OCI-LY1 (cell line): ENCODE results near the gene LAPTM5.

ENCODE experiments used
- H2AFZ ChIP-seq: fragments of 200-600 bp; sonication (generic), shearing (Covaris generic); 2 replicates; pipeline ENCODE4 v1.6.0; 2014; ENCODE audit warnings: antibody characterized with exemption, mild to moderate bottlenecking, low read length
- H3F3A ChIP-seq: fragments of 200-600 bp; sonication (generic), shearing (Covaris generic); 2 replicates; pipeline ENCODE4 v1.6.0; 2014; ENCODE audit warnings: mild to moderate bottlenecking, antibody characterized with exemption, low read length, moderate library complexity; ENCODE audit not compliant: insufficient read depth
- H3K27ac ChIP-seq: fragments of 200-600 bp; sonication (generic); 2 replicates; pipeline ENCODE4 v1.5.1; 2014; ENCODE audit warnings: low read length, mixed run types, mild to moderate bottlenecking, low read depth; ENCODE audit not compliant: poor library complexity, severe bottlenecking
- H3K27me3 ChIP-seq: fragments of 200-600 bp; sonication (generic); 2 replicates; pipeline ENCODE4 v1.6.0; 2014; ENCODE audit warnings: antibody characterized with exemption, mild to moderate bottlenecking, low read length, moderate library complexity; ENCODE audit not compliant: insufficient read depth
- H3K36me3 ChIP-seq: fragments of 200-600 bp; sonication (generic); 2 replicates; pipeline ENCODE4 v1.6.1; 2014; ENCODE audit warnings: mild to moderate bottlenecking, antibody characterized with exemption, low read length, moderate library complexity, mixed read lengths; ENCODE audit not compliant: insufficient read depth
- H3K4me1 ChIP-seq: fragments of 200-600 bp; sonication (generic); 2 replicates; pipeline ENCODE4 v1.5.1; 2014; ENCODE audit warnings: mild to moderate bottlenecking, low read length, moderate library complexity; ENCODE audit not compliant: insufficient read depth, severe bottlenecking
- H3K4me2 ChIP-seq: fragments of 200-600 bp; sonication (generic), shearing (Covaris generic); 2 replicates; pipeline ENCODE4 v1.6.1; 2014; ENCODE audit warnings: low read length
- H3K4me3 ChIP-seq: fragments of 200-600 bp; sonication (generic); 2 replicates; pipeline ENCODE4 v1.5.1; 2014; ENCODE audit warnings: low read length, low read depth, mild to moderate bottlenecking, mixed read lengths; ENCODE audit not compliant: poor library complexity, severe bottlenecking
- H3K79me2 ChIP-seq: fragments of 200-600 bp; shearing (Covaris generic); 2 replicates; pipeline ENCODE4 v1.6.1; 2016; ENCODE audit warnings: mixed run types, low read length, mixed read lengths; ENCODE audit not compliant: insufficient read depth
- H3K9ac ChIP-seq: fragments of 200-600 bp; sonication (generic), shearing (Covaris generic); 2 replicates; pipeline ENCODE4 v1.6.1; 2014; ENCODE audit warnings: mild to moderate bottlenecking, low read length, mixed read lengths
- H3K9me2 ChIP-seq: fragments of 200-600 bp; sonication (generic), shearing (Covaris generic); 2 replicates; pipeline ENCODE4 v1.6.1; 2014; ENCODE audit warnings: low read depth, mild to moderate bottlenecking, low read length, mixed read lengths
- H3K9me3 ChIP-seq: fragments of 200-600 bp; shearing (Covaris generic); 2 replicates; pipeline ENCODE4 v1.6.1; 2014; ENCODE audit warnings: low read length, mixed read lengths
- H4K20me1 ChIP-seq: fragments of 200-600 bp; sonication (generic), shearing (Covaris generic); 2 replicates; pipeline ENCODE4 v1.6.0; 2016; ENCODE audit warnings: mild to moderate bottlenecking, low read length; ENCODE audit not compliant: insufficient read depth
- CTCF ChIP-seq: fragments of 200-600 bp; sonication (generic), shearing (Covaris generic); IDR thresholded peaks from 2 replicates; pipeline ENCODE4 v1.5.1; 2017; ENCODE audit warnings: mild to moderate bottlenecking, antibody characterized with exemption, low read length, moderate library complexity, mixed read lengths
- EZH2 ChIP-seq: fragments of 200-600 bp; sonication (generic), shearing (Covaris generic); IDR thresholded peaks from 2 replicates; pipeline ENCODE4 v1.8.0; 2017; ENCODE audit warnings: borderline replicate concordance, mixed run types, mild to moderate bottlenecking, antibody characterized with exemption, low read length, moderate library complexity, mixed read lengths

LAPTM5 gene

GRCh38 chr1:30730346-30731108, 27.0 kb downstream of the LAPTM5 start:
- peaks cover 11% of the 10 kb centered on the region for H3K4me1 ChIP-seq
- H3K9ac ChIP-seq: no peak overlapping the region
- no peak overlapping the region for H3K4me2 ChIP-seq
- H4K20me1 ChIP-seq: no peaks in the 10 kb centered on the region
- no peaks in the 10 kb centered on the region for H3K9me3 ChIP-seq
- no peak overlapping the region for H2AFZ ChIP-seq
- H3K79me2 ChIP-seq: no peaks in the 10 kb centered on the region
- TF ChIP-seq CTCF (no peak), EZH2 (no peak)
- H3K9me2 ChIP-seq: no peaks in the 10 kb centered on the region
- H3F3A ChIP-seq: peaks cover 9% of the 10 kb centered on the region; the same call in 1 of the 2 replicates
- no peak overlapping the region for H3K27ac ChIP-seq
- H3K36me3 ChIP-seq: peaks cover 8% of the 10 kb centered on the region; the same call in 1 of the 2 replicates
- no peak overlapping the region for H3K4me3 ChIP-seq
- no peaks in the 10 kb centered on the region; the same call in 1 of the 2 replicates for H3K27me3 ChIP-seq

DNA sequence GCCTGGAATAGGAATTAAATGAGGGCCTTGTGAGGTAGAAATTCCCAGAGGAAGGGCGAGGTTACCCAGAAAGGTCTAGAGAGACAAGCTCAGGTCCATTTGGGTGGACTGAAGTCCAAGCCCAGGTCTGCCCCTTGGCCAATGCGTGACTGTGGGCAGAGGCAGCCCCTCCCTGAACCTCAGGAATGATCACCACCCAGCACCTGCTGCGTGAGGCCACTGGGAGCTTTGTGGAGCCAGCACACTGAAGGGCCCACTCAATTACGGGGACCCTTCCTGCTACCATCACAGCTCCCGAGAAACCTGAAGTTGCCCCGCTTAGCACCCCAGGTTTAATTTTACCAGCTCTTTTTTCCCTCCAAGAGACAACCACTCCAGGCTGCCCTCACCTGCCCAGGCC, 27.7 kb downstream of the LAPTM5 start:
- TF ChIP-seq CTCF: no peak
- no peak for TF ChIP-seq EZH2

DNA sequence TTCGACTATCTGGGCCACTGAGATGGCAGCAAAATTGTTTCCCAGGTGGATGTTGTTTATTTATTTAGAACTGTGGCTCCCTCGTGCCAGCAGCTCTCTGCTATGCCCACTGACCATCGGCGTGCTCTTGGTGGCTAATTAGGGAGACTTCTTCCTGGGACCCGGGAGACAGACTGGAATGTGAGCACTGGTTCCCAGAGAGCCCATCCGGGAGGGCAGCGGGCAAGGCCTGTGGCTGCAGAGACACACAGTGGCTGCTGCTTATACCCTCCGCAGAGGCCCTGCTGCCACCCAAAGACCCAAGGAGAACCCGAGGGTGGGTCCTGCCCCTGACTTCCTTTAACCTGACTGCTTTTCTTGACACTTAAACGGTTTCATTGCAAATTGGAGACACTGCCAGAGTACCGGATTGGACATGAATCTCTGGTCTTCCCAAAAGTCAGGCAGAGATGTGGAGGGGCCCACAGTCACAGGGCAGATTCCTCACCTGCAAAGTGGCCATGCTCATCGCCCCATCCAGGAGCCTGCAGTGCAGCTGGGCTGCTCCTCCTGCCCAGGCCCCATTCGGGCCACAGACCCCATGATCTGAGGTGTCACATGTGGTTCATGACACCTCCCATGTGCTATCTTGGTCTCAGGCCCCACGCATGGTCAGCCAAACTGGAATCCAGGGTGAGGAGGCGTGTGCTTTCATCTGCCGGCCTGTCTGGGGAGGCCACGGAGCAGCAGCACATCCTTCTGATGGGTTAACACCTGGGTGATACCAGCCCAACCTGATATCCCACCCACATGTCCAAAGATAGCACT, 28.5 kb downstream of the LAPTM5 start:
- no peak overlapping the region for H3K9ac ChIP-seq
- H3K9me3 ChIP-seq: no peaks in the 10 kb centered on the region
- peaks cover 11% of the 10 kb centered on the region for H3K4me1 ChIP-seq
- no peaks in the 10 kb centered on the region for H3K9me2 ChIP-seq
- 0 out of 2 replicates have a peak, but pooled peaks cover 3% of the 10 kb centered on the region for H3K36me3 ChIP-seq
- no peaks in the 10 kb centered on the region; the same call in 1 of the 2 replicates for H3K27me3 ChIP-seq
- no peak overlapping the region for H3K4me3 ChIP-seq
- no peak overlapping the region for H3K27ac ChIP-seq
- H3K4me2 ChIP-seq: no peak overlapping the region
- no peak for TF ChIP-seq CTCF
- TF ChIP-seq EZH2: no peak
- no peaks in the 10 kb centered on the region for H3K79me2 ChIP-seq
- H4K20me1 ChIP-seq: no peaks in the 10 kb centered on the region
- H3F3A ChIP-seq: peaks cover 9% of the 10 kb centered on the region; the same call in 1 of the 2 replicates
- H2AFZ ChIP-seq: no peak overlapping the region

More for the DNA sequence above, 27.7 kb downstream of the LAPTM5 start:
- no peak overlapping the region for H3K4me2 ChIP-seq
- no peaks in the 10 kb centered on the region for H3K9me3 ChIP-seq
- no peak overlapping the region for H2AFZ ChIP-seq
- H3K4me3 ChIP-seq: no peak overlapping the region
- no peaks in the 10 kb centered on the region for H4K20me1 ChIP-seq
- H3K27me3 ChIP-seq: no peaks in the 10 kb centered on the region; the same call in 1 of the 2 replicates
- H3K79me2 ChIP-seq: no peaks in the 10 kb centered on the region
- H3F3A ChIP-seq: peaks cover 9% of the 10 kb centered on the region; the same call in 1 of the 2 replicates
- no peaks in the 10 kb centered on the region for H3K9me2 ChIP-seq
- 0 out of 2 replicates have a peak, but pooled peaks cover 3% of the 10 kb centered on the region for H3K36me3 ChIP-seq
- no peak overlapping the region for H3K9ac ChIP-seq
- H3K27ac ChIP-seq: no peak overlapping the region
- peaks cover 11% of the 10 kb centered on the region for H3K4me1 ChIP-seq
